Measurements from ENCODE around the gene TMEM181.

- TF ChIP-seq CTCF (IDR thresholded peaks at IDR 0.05; ENCODE audit: insufficient read depth, low read length, poor library complexity, severe bottlenecking) (no peak), EZH2phosphoT487 (conservative IDR thresholded peaks at IDR 0.05; ENCODE audit: low read length) (no peak)
These were observed 9.1 kb downstream of the TMEM181 start for GRCh38 chr6:158569036-158569435.

Measured in SU-DHL-6 (cell line).